Mammary epithelial cell (primary cell): Measurements from ENCODE around the gene NXN.

Experiments used
- EZH2 ChIP-seq: IDR thresholded peaks from 2 replicates; pipeline ENCODE4 v1.6.1; 2012; ENCODE audit warnings: low read length, inconsistent platforms, borderline replicate concordance
- TF ChIP-seq, protein P1 (sequence below), 2 donors: IDR thresholded peaks in 1 of 2; conservative IDR thresholded peaks in 1 of 2; 2 replicates each; pipeline ENCODE4 v1.5.1; 2011 to 2012; ENCODE audit warnings: inconsistent platforms in 2 of 2, low read length in 2 of 2, mild to moderate bottlenecking in 2 of 2, control low read depth in 1 of 2, low read depth in 1 of 2; ENCODE audit not compliant: insufficient read depth in 1 of 2; ENCODE audit errors: extremely low read depth in 1 of 2

DNA sequence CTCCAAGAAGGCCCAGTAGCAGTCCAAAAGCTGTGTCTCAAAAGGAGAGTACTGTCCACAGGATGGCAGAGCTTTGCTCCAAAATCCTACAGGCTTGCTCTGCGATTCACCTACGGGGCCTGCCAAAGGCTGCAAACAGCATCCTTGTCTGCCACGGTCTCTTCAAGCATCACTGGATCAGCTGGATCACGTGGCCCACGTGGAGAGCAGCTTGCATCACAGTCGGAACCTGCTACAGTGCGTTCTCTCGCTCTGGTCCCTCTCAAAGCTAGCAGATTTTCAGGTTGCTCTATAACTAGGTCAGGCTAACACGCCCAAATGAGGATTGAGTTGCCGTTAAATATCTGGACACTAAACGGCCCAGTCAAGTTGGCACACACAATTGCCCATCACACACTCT, 9.0 kb upstream of the NXN start:
- no peak for TF ChIP-seq EZH2
- TF ChIP-seq, protein P1, sequence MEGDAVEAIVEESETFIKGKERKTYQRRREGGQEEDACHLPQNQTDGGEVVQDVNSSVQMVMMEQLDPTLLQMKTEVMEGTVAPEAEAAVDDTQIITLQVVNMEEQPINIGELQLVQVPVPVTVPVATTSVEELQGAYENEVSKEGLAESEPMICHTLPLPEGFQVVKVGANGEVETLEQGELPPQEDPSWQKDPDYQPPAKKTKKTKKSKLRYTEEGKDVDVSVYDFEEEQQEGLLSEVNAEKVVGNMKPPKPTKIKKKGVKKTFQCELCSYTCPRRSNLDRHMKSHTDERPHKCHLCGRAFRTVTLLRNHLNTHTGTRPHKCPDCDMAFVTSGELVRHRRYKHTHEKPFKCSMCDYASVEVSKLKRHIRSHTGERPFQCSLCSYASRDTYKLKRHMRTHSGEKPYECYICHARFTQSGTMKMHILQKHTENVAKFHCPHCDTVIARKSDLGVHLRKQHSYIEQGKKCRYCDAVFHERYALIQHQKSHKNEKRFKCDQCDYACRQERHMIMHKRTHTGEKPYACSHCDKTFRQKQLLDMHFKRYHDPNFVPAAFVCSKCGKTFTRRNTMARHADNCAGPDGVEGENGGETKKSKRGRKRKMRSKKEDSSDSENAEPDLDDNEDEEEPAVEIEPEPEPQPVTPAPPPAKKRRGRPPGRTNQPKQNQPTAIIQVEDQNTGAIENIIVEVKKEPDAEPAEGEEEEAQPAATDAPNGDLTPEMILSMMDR (conservative IDR thresholded peaks at IDR 0.05 in 1 of 2, IDR thresholded peaks at IDR 0.05 in 1 of 2; ENCODE audit: extremely low read depth in 1 of 2, insufficient read depth in 1 of 2, low read depth in 1 of 2, low read length in 2 of 2) = no peak
